NCI-H1436 (cell line): ENCODE data around the gene TEKT2.

Source experiments
- DNase-seq: peaks from one replicate; lab custom pipeline; 2025; lab: John Stamatoyannopoulos, UW

Gene TEKT2

DNA sequence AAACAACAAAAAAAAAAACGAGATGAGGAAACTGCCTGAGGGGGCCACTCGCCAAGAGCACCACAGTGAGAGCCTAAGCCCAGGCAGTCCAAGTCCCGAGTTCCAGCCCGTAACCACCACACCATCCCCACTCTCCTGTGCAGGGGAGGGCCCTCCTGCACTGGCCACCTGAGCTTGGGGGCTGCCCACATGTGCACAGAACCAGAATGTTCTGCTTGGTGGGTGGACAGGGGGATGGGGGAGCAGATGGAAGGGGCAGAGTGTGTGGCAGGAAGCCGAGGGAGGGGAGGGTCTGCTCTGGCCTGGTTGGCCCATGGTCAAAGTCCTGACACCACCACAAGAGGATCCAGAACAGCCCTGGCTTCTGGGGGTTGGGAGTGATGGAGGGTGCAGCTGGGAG is 22.4 kb downstream of the TEKT2 start:
- no peak for DNase-seq

DNA sequence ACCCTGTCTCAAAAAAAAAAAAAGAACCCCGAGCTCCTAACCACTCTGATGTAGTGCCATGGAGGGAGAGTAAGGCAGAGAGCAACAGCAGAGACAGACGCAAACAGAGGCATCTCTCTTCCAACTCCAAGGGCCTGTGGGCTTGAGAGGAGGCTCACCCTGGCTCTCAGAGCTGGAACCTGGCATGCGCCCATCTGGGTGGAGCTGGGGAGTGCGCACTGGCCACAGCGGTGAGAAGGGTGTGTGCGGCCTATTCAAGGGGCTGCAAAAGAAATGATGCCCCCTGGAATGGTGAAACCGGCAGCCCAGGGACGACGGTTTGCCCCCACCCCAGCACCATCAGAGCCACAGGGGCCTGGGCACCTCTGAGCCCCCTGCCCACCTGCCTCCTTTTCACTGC is 23.5 kb downstream of the TEKT2 start:
- no peak for DNase-seq

DNA sequence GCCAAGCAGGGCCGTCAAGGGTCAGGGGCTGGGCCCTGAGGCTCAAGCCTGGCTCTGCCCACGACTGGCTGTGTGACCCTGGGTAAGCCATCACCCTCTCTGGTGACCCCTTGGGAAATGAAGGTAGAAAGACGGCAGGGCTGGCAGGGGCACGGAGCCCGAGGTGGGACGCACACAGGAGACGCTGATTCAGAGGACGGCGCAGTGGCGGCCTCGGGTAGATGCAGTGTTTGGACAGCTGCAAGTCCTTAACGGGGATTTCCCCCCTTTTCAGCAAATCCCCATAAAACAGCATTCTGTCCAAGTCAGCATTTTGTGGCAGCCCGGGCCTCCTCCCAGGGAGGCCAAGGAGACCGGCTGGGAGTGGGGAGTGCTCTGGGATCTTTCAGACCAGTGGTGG is 24.4 kb downstream of the TEKT2 start:
- DNase-seq: no peak

DNA sequence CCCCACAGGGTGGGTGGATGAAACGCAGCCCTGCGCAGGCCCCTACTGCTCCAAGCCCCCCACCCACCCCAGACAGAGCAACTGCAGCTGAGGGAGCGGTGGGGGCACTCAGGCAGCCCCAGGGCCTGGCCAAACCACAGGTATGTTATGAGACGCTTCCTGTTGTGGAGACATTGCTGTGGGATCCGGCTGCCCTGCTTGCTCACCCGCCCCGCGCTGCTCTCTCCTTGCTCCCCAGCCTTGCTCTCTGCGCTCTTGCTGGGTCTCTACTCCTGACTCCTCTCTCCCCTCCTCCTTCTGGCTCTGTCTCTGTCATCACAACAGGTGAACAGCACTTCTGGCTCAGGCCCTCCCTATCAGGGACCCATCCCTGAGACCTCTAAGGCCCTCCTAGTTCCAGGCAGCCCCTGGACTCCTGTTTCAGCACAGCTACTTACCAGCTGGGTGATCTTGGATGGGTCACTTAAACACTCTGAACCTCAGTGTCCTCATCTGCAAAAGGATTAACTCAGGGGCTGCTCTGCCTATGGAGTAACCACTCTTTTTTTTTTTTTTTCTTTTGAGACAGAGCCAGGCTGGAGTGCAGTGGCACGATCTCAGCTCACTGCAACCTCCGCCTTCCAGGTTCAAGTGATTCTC is 25.3 kb downstream of the TEKT2 start:
- no peak for DNase-seq

DNA sequence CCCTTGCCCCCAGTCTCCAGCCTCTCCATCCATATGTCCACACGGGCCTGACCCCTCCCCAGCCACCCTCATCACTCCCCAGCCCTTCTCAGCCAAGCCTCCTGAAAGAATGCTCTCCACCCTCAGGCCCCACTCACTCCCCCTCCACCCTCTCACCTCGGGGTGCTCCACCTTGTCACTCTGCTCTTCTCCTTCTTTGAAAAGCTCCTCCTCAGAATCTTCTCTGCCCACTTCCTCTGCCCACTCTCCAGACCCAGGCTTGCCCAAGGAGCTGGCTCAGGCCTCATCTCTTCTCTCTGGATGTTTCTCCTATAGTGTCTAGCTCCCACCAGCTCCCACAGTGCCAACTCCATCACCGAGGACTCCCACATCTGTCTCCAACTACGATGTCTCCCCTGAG is 27.3 kb downstream of the TEKT2 start:
- no peak for DNase-seq

DNA sequence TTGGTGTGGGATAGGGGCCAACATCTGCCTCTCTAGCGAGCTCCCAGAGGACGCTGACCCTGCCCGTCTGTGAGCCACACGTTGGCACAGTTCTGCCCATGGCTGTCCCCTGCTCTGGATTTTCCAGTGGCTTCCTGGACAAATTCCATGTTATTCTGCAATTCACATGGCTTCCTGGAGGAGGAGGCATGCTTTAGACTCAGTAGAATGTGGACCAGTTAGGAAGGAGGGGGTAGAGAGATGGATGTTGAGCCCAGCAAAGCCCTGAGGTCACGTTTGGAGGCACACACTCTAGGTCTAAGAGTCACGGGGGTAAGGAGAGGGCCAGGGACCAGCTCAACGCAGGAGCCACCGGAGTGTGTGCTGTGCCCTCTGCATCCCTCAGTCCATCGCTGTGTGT is 28.9 kb downstream of the TEKT2 start:
- no peak for DNase-seq

DNA sequence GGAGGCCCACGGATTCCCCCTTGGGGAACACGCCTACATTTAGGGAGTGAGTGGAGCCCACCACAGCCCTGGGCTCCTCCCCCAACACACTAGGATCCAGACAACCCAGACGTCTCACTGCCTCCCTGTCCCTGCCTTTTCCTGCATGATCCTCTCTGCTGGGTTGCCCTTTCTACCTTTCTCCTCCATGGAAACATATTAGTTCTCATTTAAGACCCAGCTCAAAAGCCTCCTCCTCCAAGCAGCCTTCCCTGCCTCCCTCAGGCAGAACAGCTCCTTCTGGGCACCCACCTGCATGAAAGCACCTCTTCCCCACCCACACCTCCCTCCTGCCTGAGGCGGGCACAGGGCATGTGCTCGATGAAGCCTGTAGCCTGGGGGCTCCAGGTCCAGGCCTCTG is 30.5 kb downstream of the TEKT2 start:
- no peak for DNase-seq

DNA sequence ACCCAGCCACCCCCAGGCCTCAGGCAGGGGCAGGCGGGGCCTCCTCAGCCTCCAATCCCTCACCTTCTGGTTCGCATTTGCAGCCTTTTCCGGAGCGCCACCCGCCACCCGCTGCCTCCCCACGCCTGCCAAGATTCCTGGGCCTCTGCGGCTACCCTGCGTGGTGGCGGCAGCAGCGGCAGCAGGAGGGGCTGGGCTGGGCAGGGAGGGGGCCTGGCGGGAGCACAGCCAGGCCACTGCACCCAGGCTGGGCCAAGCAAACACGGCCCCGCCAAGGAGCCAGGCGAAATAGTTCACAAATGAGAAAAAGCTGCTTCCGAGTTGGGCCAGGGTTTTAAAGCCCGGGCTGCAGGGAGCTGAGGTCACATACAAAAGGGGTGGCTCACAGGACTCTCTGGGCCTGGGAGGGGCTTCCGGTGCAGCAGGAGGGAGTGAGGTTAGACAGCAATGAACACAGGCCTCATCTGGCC is 31.3 kb downstream of the TEKT2 start:
- no peak for DNase-seq

DNA sequence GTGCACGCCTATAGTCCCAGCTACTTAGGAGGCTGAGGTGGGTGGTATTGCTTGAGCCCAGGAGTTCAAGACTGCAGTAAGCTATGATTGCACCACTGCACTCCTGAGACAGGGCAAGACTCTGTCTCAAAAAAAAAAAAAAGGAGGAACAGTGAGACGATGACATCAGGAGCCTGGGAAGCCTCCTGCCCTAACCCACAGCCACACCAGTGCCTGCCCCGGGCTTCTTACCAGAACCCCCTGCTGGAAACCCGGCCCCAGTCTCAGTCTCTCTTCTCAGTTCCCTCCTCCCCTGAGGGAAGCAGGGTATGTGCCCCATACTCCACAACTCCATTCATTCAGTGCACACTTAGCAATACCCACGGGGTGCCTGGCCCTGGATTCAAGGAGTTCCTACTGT is 32.0 kb downstream of the TEKT2 start:
- no peak for DNase-seq

DNA sequence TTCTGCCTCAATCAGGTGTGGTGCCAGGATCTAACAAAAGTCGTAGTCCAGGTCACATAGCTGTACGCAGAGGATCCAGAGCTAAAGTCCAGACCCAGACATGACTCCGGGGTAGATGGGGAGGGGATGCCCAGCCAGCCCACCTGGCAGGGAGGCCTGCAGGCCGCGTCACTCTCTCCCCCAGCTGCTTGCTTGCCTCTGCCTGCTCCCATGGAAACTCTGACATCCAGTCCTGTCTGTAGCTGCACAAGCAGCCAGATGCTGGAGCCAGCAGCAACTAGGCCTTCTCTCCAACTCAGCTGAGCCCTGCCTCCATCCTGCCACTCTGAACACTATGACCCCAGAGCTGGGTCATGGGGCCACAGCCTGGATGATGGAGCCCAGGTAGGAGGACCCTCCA is 33.0 kb downstream of the TEKT2 start:
- DNase-seq: no peak

DNA sequence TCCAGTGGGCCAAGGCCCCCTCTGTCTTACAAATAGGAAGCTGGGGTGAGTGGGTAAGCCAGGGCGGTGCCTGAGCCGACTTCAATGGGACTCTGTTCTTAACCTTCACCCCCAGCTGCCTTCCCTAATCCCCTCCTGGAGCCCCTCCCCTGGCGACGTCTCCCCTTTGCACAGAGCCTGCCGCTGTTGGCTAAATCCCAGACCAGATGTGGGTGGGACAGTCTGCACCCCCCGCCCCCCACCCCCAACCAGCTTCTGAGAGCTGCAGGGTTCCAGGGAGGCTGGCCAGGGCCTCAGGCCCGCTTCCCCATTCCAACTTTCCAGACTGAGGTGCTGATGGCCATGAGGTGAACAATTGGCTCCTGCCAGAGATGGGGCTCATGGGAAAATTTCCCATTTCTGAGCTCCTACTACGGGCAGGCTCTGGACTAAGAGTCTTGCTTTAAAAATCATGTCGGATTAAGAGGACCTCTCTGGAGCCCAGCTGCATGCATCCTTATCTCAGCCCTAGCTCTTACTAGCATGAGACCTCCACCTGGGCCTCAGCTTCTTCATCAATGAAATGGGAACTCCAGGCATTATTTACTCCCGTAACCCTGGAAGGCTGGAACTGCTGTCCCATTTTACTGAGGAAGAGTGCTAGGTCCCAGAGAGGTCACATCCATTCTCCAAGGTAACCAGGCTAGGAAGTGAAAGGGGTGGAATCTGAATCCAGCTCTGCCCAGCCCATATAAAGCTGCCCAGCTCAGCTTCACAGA is 34.7 kb downstream of the TEKT2 start:
- no peak for DNase-seq

DNA sequence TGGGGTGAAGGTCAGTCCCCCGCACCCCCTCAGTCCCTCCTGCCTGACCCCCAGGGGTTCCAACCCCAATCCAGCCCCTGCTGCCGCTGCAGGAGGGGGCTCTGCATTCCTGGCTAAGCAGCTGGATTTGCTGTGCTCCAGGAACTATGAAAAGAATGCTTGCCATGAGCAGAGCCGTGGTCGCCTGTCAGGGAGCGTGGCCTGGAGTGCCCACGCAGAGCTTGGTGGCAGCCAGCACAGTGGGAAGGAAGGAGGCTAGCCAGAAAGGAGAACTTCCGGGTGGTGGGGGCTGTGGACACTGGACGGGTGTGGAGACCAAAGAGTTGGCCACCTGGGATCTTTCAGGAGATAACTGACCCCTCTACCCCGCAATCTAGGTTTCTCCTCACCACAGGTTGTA is 35.6 kb downstream of the TEKT2 start:
- DNase-seq: no peak

DNA sequence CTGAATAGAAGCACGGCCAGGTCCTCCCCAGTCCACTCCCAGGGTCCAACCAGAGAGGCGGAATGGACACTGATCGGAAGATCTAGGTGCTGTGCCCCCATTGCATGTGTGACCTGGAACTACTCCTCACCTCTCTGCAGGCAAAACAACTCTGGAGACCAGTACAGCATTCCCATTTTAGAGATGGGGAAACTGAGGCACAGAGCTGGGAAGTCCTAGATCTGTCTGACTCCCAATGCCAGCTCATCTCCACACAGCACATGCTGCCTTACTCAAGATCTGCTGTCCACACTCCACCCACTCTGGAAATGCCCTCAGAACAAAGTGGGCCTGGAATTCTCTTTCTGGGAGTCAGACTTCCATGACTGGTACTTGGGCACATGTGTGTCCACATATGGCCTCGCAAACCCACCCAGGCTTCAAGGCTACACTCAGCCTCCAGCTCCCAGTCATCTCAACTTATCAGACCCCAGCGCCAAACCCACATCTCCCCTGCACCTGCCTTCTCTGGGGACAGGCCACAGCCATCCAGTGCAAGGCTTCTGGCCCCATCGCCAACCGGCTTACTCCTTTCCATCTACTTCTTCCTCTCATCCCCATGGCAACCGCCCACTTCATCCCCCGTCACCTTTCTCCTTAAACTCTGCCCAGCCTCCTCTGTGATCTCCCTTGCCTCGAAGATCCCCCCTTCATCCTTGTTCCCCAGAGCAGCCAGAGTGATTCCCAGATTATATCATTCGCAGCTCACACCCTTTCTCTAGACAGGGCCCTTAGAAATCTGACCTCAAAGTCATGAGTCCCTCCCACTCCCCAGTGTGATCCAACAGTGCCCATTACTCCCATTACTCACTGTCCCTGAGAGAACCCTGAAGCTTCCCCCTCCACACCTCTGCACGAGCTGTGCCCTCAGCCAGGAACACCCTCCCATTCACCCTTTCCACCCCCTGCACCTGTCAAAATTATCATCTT is 38.5 kb downstream of the TEKT2 start:
- DNase-seq: no peak

DNA sequence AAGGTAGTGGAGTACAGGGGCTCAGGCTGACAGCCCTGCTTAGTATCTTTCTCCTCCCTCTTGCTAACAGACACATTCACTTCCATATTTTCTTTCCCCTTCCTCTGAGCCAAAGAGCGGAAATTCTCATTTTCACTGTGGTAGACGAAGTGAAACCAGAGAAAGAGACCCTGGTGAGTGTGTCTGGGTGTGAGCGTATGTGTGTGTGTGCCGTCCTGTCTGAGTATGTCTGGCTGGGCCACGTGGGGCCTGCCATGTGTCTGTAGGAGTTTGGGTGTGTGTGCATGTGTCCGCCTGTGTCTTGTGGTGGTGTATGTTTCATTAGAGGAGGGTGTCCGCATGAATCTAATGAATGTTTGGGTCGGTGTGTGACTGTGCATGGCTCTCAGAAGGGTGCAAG is 39.5 kb downstream of the TEKT2 start:
- DNase-seq: no peak

DNA sequence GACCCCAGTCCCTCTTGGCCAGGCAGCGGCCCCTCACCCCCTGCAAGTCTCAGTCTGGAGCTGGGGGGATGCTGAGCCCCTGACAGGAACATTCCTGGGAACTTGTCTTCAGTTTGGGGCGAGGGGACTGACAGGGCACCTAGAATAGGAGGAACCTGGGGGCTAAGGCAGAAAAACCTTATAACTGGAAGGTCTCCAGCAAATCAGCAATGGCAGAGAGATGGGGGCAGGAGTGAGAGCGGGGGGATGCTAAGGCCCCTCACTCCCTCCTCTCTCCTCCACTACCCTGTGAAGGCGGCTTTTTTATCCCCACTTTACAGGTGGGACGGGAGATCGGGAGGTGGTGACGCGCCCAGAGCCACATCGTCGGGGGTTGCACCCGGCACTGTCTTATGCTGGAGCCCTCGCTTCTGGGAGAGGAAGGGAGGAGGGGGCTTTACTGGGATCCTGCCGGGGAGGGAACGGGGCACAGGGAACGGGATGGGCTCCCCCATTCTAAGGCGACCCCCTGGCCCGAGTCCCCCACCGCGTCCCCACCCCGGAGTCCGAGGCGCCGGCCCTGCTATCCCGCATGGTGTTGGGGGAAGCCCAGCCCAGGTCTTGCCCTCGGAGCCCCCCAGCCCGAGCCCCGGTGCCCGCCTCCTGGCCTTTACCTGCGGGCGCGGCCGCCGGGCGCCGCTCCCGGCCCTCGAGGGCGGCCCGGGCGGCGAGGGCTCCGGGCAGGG is 40.7 kb downstream of the TEKT2 start:
- no peak for DNase-seq

DNA sequence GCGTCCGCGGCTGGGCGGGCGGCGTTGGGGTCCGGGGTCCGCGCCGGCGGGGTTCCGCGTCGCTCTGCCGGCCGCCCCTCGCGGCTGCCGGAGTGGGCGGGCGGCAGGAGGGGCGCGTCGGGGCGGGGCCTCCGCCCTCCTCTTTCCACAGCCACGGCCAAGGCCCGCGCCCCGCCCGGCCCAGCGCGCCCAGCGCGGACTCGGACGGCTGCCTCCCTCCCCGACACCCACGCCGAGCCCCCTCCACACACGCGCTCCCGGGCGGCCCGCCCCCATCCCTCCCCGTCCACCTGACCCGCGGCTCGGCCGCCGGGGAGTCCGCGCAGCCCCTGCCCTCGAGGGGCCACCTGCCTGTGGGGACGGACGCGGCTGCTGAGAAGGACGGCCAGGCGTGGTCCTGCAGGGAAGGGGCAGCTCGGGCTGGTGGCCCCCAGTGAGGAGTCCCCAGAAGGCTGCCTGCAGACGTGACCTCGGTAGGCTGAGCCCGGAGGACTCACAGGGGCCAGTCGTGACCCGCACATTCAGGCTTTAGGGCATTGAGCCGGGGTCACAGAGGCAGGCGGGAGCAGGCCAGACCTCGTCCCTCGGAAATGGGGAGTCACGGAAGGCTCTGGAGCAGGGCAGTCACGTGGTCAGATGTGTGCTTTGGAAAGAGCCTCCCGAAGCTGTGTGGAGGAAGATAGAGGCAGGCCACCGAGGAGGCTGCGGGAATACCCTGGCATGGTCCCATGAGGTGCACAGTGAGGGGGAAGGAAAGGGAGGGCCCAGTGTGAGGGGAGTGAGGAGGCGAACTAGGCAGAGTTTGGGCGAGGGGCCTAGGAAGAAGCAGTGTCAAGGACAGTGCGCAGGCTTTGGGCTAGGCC is 41.5 kb downstream of the TEKT2 start, which contains the start of gene COL8A2:
COL8A2 (minus strand) TSS at position 94 of the 863 bp plus-strand sequence. CDS start 24,980 bp downstream, outside the sequence.
- DNase-seq: no peak

DNA sequence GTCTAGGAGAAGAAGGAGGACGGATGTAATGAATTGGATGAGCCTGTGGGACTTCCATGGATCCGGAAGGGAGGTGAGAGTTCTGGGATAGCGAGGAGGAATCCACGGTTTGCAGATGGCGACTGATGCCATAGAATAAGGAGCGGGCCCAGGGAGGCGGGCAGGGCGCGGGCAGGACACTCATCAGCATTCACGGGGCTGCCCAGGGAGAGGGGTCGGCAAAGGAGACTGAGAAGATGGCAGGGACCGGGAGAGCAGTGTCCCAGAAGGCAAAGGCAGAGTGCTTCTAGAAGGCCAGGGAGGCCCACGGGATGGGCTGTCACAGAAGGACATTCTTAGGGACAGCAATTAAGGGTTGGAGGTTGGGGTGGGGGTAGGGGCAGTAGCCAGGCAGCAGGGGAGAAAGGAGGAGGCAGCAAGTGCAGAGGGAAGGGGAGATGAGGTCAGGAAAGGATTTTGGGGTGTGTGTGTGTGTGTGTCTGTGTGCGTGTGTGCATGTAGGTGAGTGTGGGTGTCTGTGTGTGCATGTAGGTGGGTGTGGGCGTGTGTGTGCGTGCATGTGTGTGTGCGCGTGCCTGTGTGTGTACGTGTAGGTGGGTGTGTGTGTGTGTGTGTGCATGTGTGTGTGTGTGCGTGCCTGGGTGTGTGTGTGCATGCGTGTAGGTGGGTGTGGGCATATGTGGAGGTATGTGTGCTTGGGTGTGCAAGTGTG is 42.3 kb downstream of the TEKT2 start:
- no peak for DNase-seq

DNA sequence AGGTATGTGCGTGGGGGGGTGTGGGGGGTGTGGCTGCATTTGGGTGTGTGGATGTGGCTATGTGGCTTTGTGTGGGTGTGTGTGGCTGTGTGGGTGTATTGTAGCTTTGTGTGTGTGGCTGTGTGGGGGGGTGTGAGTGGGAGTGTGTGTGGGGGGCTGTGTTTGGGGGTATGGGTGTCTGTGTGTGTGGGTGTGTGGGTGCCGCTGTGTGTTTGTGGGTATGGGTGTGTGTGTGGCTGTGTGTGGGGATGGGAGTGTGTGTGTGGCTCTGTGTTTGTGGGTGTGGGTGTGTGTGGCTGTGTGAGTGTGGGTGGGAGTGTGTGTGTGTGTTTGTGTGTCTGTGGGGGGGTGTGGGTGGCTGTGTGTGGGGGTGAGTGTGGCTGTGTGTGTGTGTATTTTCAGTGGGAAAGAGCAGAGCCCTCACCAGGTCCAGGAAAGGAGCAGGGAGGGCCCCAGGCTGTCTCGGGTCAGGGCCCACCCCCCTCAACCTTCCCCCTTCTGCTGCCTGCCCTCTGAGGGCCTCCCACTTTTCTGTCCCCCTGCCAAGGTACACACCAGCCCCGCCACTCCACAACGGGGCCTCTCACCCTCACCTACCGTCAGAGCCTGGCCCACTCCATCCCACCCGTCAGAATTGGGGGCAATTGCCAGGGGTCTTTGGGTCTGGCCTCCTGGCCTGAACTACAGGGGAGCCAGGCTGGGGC is 43.1 kb downstream of the TEKT2 start:
- no peak for DNase-seq

DNA sequence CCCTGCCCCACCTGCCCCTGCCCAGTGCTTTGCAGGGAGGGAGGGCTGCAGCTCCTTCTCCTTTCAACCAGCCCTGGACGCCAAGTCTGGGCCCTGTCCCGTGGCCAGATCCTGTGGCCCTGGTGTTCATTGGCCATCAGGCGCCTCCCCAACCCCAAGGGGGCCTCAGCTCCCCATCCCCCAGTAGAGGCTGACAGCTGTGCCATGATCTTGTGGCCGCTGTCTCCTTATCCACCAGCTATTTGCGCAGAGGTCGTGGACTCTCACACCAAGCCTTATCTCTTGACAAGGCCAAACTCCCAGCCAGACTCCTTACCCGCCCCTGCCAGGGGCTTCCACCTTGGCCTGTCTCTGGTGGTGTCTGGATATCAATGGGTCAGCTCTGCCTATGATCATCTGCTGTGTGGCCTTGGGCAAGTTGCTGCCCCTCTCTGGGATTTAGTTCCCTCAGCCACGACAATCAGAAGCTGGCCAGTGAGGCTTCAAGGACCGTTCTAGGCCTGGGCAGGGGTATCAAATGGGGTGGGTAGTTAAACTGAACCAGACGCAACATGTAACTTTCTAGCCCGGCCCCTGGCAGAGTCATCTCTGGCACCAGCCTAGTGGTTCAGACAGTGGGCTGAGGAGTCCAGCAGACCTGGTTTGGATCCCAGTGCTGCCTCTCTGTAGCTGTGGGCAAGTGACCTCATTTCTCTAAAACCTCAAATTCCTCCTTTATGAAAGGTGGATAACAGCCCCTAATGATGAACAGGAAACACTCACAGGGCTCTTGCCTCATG is 44.4 kb downstream of the TEKT2 start:
- no peak for DNase-seq
